ENCODE results near the gene OR8B12. TPM values are rescaled to one million over a fixed set of nuclear protein-coding genes. Genes with fewer than 3 reads are reported as not detected.

The OR8B12 gene
- total RNA-seq, 1 experiment from 2014 or later: not detected

DNA sequence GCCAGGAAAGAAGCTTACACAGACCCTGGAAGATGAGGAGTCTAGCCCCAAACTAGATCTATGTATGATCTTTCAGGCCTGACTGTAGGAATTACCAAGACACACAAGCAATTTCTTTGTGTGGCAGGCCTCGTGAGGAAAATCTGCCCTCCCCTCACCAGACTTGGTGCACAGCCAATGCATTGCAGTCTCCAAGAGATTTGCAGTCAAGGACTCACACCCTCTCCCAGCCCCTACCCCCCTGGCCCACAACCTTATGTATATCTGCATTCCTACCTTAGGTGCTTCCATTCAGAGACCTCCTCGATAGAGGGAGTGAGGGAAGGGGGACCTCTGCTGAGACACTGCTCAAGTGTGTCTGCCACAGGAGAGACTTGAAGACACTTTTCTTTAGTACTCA is 9.8 kb downstream of the OR8B12 start:
- Mint-ChIP-seq H3K9me3 (ENCODE audit: unreplicated experiment) (peaks cover 10% of the 10 kb centered on the region), H3K4me3 (ENCODE audit: unreplicated experiment) (no peak overlapping the region), H3K27me3 (ENCODE audit: insufficient read depth, unreplicated experiment) (peaks cover 19% of the 10 kb centered on the region), H3K27ac (ENCODE audit: unreplicated experiment) (no peak overlapping the region), H3K4me1 (ENCODE audit: low read depth, unreplicated experiment) (no peaks in the 10 kb centered on the region), H3K36me3 (ENCODE audit: insufficient read depth, unreplicated experiment) (no peaks in the 10 kb centered on the region)
- intact Hi-C loops (cut with micrococcal nuclease; ENCODE audit: unreplicated experiment): no loop called here
- Histone ChIP-seq H3K9me3 (no peaks in the 10 kb centered on the region), H3K27me3 (replicated peaks; ENCODE audit: control insufficient read depth, insufficient read depth, low read length) (no peaks in the 10 kb centered on the region), H3K4me3 (ENCODE audit: low read depth, low read length) (no peak overlapping the region), H3K4me1 (no peaks in the 10 kb centered on the region), H3K36me3 (ENCODE audit: control insufficient read depth, insufficient read depth, low read length) (no peaks in the 10 kb centered on the region)
- no peak for TF ChIP-seq CTCF (IDR thresholded peaks at IDR 0.05; ENCODE audit: insufficient read depth in 1 of 2, low read depth in 1 of 2, low read length in 1 of 2, severe bottlenecking in 1 of 2, unreplicated experiment in 1 of 2)
- DNase-seq: no peak
- BruUV-seq (replicated peaks): no TSS peak
- POLR2A ChIA-PET: no interaction called here
- CTCF ChIA-PET: no interaction called here

GRCh38 chr11:124520550-124520854 is 23.0 kb downstream of the OR8B12 start:
- TF ChIP-seq CTCF (IDR thresholded peaks at IDR 0.05; ENCODE audit: insufficient read depth in 1 of 2, low read depth in 1 of 2, low read length in 1 of 2, severe bottlenecking in 1 of 2, unreplicated experiment in 1 of 2): no peak
- H3K4me3 Mint-ChIP-seq (ENCODE audit: unreplicated experiment): no peak overlapping the region
- Histone ChIP-seq H3K9me3 (no peaks in the 10 kb centered on the region), H3K27me3 (replicated peaks; ENCODE audit: control insufficient read depth, insufficient read depth, low read length) (peaks cover 2% of the 10 kb centered on the region), H3K4me3 (ENCODE audit: low read depth, low read length) (no peak overlapping the region), H3K4me1 (no peaks in the 10 kb centered on the region), H3K36me3 (ENCODE audit: control insufficient read depth, insufficient read depth, low read length) (no peaks in the 10 kb centered on the region)
- H3K4me1 Mint-ChIP-seq (ENCODE audit: low read depth, unreplicated experiment): no peaks in the 10 kb centered on the region
- ChIA-PET POLR2A (no interaction called here), CTCF (no interaction called here)
- H3K36me3 Mint-ChIP-seq (ENCODE audit: insufficient read depth, unreplicated experiment): no peaks in the 10 kb centered on the region
- no peaks in the 10 kb centered on the region for H3K9me3 Mint-ChIP-seq (ENCODE audit: unreplicated experiment)
- intact Hi-C loops (cut with micrococcal nuclease; ENCODE audit: unreplicated experiment): no loop called here
- no peak for DNase-seq
- H3K27me3 Mint-ChIP-seq (ENCODE audit: insufficient read depth, unreplicated experiment): peaks cover 29% of the 10 kb centered on the region
- H3K27ac Mint-ChIP-seq (ENCODE audit: unreplicated experiment): no peak overlapping the region
- BruUV-seq (replicated peaks): no TSS peak

GRCh38 chr11:124519850-124520549 is 23.5 kb downstream of the OR8B12 start:
- CTCF ChIA-PET: no interaction called here
- H3K27ac Mint-ChIP-seq (ENCODE audit: unreplicated experiment): no peak overlapping the region
- no peak overlapping the region for H3K4me3 ChIP-seq (ENCODE audit: low read depth, low read length)
- H3K36me3 ChIP-seq (ENCODE audit: control insufficient read depth, insufficient read depth, low read length): no peaks in the 10 kb centered on the region
- no peak for DNase-seq
- no peak for TF ChIP-seq CTCF (IDR thresholded peaks at IDR 0.05; ENCODE audit: insufficient read depth in 1 of 2, low read depth in 1 of 2, low read length in 1 of 2, severe bottlenecking in 1 of 2, unreplicated experiment in 1 of 2)
- no peaks in the 10 kb centered on the region for H3K4me1 ChIP-seq
- no peak overlapping the region for H3K4me3 Mint-ChIP-seq (ENCODE audit: unreplicated experiment)
- H3K4me1 Mint-ChIP-seq (ENCODE audit: low read depth, unreplicated experiment): no peaks in the 10 kb centered on the region
- peaks cover 2% of the 10 kb centered on the region for H3K27me3 ChIP-seq (replicated peaks; ENCODE audit: control insufficient read depth, insufficient read depth, low read length)
- intact Hi-C loops (cut with micrococcal nuclease; ENCODE audit: unreplicated experiment): no loop called here
- POLR2A ChIA-PET: no interaction called here
- BruUV-seq (replicated peaks): no TSS peak
- H3K27me3 Mint-ChIP-seq (ENCODE audit: insufficient read depth, unreplicated experiment): peaks cover 32% of the 10 kb centered on the region
- no peaks in the 10 kb centered on the region for H3K9me3 ChIP-seq
- no peaks in the 10 kb centered on the region for H3K36me3 Mint-ChIP-seq (ENCODE audit: insufficient read depth, unreplicated experiment)
- H3K9me3 Mint-ChIP-seq (ENCODE audit: unreplicated experiment): no peaks in the 10 kb centered on the region

Measured in Caco-2 (cell line).